ENCODE results near the gene MAP2K7. TPM values are rescaled to one million over a fixed set of nuclear protein-coding genes. Genes with fewer than 3 reads are reported as not detected.
A peak's percentile ranks its signal among the peaks of the same experiment; 100 is the strongest.
"Not testable (repeated sequence)": the region's sequence is repeated elsewhere in the genome, so short reads cannot be mapped to it uniquely, and the experiment has no call there.

MAP2K7 gene
- total RNA-seq, 4 donors from 2014 or later, result 11.9 to 125 (median 20.9) TPM

GRCh38 chr19:7917267-7918061 is 13.8 kb downstream of the MAP2K7 start:
- peaks cover 59% of the 10 kb centered on the region for H3K27me3 ChIP-seq
- H3K36me3 ChIP-seq, result peaks cover 0 to 9% (median 2%) of the 10 kb centered on the region in 4 donors
- intact Hi-C loops (cut with DNase I; ENCODE audit: low total_unique reads), result no loop called here
- in situ Hi-C loops (cut with MboI; ENCODE audit: low pct_ligation_motif_present in 1 of 4, low pct_unique_long_range_greater_than_20kb in 1 of 4, low sequenced_read_pairs in 3 of 4), result no loop called here
- 5% methylated on average over 33 of the region's 71 CpGs; no CpG with 5 or more reads in 1 of the 2 donors for WGBS, 2 donors (ENCODE audit: low coverage in 1 of 2)
- peak overlapping the region in 2 of 4 donors; percentile 9 to 56 for H3K27ac ChIP-seq
- H3K4me3 ChIP-seq, result peak overlapping the region; percentile 0 to 41 (median 24)
- H3K4me1 ChIP-seq, result peaks cover 28 to 58% (median 43%) of the 10 kb centered on the region in 4 donors
- TF ChIP-seq EP300 (IDR thresholded peaks at IDR 0.05; ENCODE audit: low read depth), result no peak
- TF ChIP-seq POLR2AphosphoS5 (IDR thresholded peaks at IDR 0.05), result no peak
- TF ChIP-seq, protein P1, sequence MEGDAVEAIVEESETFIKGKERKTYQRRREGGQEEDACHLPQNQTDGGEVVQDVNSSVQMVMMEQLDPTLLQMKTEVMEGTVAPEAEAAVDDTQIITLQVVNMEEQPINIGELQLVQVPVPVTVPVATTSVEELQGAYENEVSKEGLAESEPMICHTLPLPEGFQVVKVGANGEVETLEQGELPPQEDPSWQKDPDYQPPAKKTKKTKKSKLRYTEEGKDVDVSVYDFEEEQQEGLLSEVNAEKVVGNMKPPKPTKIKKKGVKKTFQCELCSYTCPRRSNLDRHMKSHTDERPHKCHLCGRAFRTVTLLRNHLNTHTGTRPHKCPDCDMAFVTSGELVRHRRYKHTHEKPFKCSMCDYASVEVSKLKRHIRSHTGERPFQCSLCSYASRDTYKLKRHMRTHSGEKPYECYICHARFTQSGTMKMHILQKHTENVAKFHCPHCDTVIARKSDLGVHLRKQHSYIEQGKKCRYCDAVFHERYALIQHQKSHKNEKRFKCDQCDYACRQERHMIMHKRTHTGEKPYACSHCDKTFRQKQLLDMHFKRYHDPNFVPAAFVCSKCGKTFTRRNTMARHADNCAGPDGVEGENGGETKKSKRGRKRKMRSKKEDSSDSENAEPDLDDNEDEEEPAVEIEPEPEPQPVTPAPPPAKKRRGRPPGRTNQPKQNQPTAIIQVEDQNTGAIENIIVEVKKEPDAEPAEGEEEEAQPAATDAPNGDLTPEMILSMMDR (IDR thresholded peaks at IDR 0.05), result peak; percentile 29 to 61 (median 57)
- H3K9me3 ChIP-seq, result no peaks in the 10 kb centered on the region
- DNase-seq, result peak; percentile 69

- Histone ChIP-seq H3K4me3 (peak overlapping the region in 2 of 4 donors; percentile 23 to 41), H3K4me1 (peaks cover 28 to 60% (median 43%) of the 10 kb centered on the region in 4 donors), H3K27me3 (peaks cover 59% of the 10 kb centered on the region), H3K27ac (peak overlapping the region in 2 of 4 donors; percentile 9 to 56)
- intact Hi-C loops (cut with DNase I; ENCODE audit: low total_unique reads); H3K9me3 ChIP-seq; DNase-seq; H3K36me3 ChIP-seq; in situ Hi-C loops (cut with MboI; ENCODE audit: low pct_ligation_motif_present in 1 of 4, low pct_unique_long_range_greater_than_20kb in 1 of 4, low sequenced_read_pairs in 3 of 4): not testable (repeated sequence)
- 25 to 39% methylated on average over 8 to 29 of the region's 29 CpGs for WGBS, 2 donors (ENCODE audit: low coverage in 1 of 2)
- TF ChIP-seq, protein P1 (IDR thresholded peaks at IDR 0.05), result peak in 2 of 5 experiments; percentile 6 to 20
Observed at GRCh38 chr19:7918062-7918614, 14.5 kb downstream of the MAP2K7 start.

DNA sequence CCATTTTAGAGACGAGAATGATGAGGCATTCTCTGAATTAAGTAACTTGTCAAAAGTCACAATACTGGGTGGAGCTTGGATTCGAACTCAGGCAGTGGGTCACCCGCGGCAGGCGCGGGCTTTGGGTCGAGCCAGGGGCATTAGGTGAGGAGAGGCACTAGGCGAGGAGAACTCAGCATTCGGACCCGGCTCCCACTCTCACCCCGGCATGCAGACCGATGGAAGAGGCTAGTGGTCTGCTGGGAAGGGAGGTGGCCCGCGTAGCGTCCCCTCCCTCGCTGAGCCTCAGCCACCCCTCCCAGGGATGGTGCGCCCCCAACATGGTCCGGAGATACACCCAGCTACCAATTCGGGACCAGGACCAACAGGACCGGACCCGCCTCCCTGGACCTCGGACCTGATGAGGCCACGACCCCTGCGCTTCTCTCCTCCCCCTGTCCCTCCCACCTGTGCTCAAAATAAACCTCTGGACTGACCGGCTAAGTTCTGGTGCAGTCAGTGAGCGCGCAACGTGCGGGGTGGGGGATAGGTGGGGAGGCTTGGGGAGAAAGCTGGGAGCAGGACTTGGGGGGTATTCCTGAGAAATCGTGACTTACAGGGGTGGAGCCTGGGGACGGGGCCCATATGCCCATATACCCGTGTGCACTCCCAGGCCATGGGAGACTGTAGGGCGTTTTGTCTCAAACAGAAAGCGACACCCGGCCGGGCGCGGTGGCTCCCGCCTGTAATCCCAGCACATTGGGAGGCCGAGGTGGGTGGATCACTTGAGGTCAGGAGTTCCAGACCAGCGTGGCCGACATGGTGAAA is 15.1 kb downstream of the MAP2K7 start:
- peaks cover 28 to 60% (median 43%) of the 10 kb centered on the region in 4 donors for H3K4me1 ChIP-seq

GRCh38 chr19:7919610-7920518 is 16.2 kb downstream of the MAP2K7 start, which contains the start of gene SNAPC2:
TSS of gene SNAPC2 (plus strand) at chr19:7920338. CDS start at chr19:7920367, 29 bp downstream.
- WGBS, 2 donors (ENCODE audit: low coverage in 1 of 2), result 5 to 7% methylated on average over 4 to 60 of the region's 62 CpGs
- peaks cover 29 to 63% (median 47%) of the 10 kb centered on the region in 4 donors for H3K4me1 ChIP-seq

More for the DNA sequence above, 15.1 kb downstream of the MAP2K7 start:
- intact Hi-C loops (cut with DNase I; ENCODE audit: low total_unique reads) (no loop called here), in situ Hi-C loops (cut with MboI; ENCODE audit: low pct_ligation_motif_present in 1 of 4, low pct_unique_long_range_greater_than_20kb in 1 of 4, low sequenced_read_pairs in 3 of 4) (no loop called here)
- TF ChIP-seq POLR2AphosphoS5 (IDR thresholded peaks at IDR 0.05) (no peak), POLR2A (IDR thresholded peaks at IDR 0.05) (peak; percentile 10)
- peaks cover 0 to 10% (median 0%) of the 10 kb centered on the region in 4 donors for H3K36me3 ChIP-seq
- H3K27ac ChIP-seq, result peak overlapping the region in 3 of 4 donors; percentile 87 to 99 (median 97)
- H3K4me3 ChIP-seq, result peak overlapping the region in 2 of 4 donors; percentile 67 to 69
- no peaks in the 10 kb centered on the region for H3K9me3 ChIP-seq
- DNase-seq, result no peak
- WGBS, 2 donors (ENCODE audit: low coverage in 1 of 2), result 53% methylated on average over 39 of the region's 42 CpGs; no CpG with 5 or more reads in 1 of the 2 donors
- H3K27me3 ChIP-seq, result peaks cover 59% of the 10 kb centered on the region

More at GRCh38 chr19:7919610-7920518, 16.2 kb downstream of the MAP2K7 start, which contains the start of gene SNAPC2:
- TF ChIP-seq POLR2AphosphoS5 (IDR thresholded peaks at IDR 0.05) (peak; percentile 71 to 84 (median 77)), POLR2A (IDR thresholded peaks at IDR 0.05) (peak; percentile 36), EP300 (IDR thresholded peaks at IDR 0.05; ENCODE audit: low read depth) (peak; percentile 30)
- TF ChIP-seq, protein P1 (IDR thresholded peaks at IDR 0.05), result no peak
- peaks cover 0 to 10% (median 0%) of the 10 kb centered on the region in 4 donors for H3K36me3 ChIP-seq
- DNase-seq, result peak; percentile 98
- peaks cover 49% of the 10 kb centered on the region for H3K27me3 ChIP-seq
- peak within 1 kb of the TSS; percentile 67 to 83 (median 71) for H3K4me3 ChIP-seq
- in situ Hi-C loops (cut with MboI; ENCODE audit: low pct_ligation_motif_present in 1 of 4, low pct_unique_long_range_greater_than_20kb in 1 of 4, low sequenced_read_pairs in 3 of 4) (no loop called here), intact Hi-C loops (cut with DNase I; ENCODE audit: low total_unique reads) (no loop called here)
- H3K27ac ChIP-seq, result peak within 1 kb of the TSS; percentile 88 to 99 (median 94)
- H3K9me3 ChIP-seq, result no peaks in the 10 kb centered on the region

Data from transverse colon (tissue), 4 donors.